Myocyte (in vitro differentiated cells): ENCODE data around the gene TPK1. TPM values are rescaled to one million over a fixed set of nuclear protein-coding genes. Genes with fewer than 3 reads are reported as not detected.
"Not testable (repeated sequence)": the region's sequence is repeated elsewhere in the genome, so short reads cannot be mapped to it uniquely, and the experiment has no call there.

Experiments used
- DNase-seq: peaks from one replicate; pipeline ENCODE4 v3.0.0-alpha.2; 2012; ENCODE audit warnings: low read depth
- total RNA-seq: library from RNA; depleted of rRNA; stranded (reverse); fragments of >200 nt; gene quantifications from 2 replicates; pipeline ENCODE4 v1.2.3, GENCODE V29; 2014

Gene TPK1
- total RNA-seq, 1 donor from 2014 or later, result 2.3 TPM

DNA sequence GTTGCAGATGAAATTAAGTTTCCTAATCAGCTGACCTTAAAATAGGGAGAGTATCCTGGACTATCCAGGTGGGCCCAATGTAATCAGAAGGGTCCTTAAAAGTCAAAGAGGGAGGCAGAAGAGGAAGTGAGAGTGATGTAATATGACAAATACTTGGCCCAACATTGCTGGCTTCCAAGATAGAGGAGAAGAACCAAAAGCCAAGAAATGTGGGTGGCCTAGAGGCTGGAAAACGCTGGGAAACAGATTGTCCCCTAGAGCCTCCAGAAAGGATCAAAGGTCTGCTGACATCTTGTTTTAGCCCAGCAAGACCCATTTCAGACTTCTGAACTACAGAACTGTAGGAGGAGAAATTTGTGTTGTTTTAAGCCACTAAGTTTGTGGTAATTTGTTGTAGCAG is 352.7 kb downstream of the TPK1 start:
- no peak for DNase-seq

- DNase-seq, result no peak
Measured at GRCh38 chr7:144481833-144482232, 354.0 kb downstream of the TPK1 start.

DNA sequence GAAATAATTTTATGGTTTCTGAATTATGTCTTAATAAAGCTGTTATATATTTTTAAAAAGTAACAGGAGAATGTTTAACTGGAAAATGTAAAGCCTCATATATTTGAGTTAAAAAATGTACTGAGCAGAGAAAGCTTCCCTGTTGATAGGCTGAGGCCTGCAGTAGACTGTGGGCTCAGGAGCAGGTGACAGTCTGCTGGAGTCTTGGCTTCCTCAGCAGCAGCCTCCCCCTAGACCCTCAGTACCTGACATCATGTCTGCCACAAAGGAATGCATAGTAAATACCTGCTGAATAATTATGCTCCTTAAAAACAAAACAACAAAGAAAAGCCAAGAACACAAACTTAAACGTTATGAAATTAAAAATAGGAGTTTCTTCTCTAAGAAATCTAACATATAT is 358.5 kb downstream of the TPK1 start:
- DNase-seq, result no peak

DNA sequence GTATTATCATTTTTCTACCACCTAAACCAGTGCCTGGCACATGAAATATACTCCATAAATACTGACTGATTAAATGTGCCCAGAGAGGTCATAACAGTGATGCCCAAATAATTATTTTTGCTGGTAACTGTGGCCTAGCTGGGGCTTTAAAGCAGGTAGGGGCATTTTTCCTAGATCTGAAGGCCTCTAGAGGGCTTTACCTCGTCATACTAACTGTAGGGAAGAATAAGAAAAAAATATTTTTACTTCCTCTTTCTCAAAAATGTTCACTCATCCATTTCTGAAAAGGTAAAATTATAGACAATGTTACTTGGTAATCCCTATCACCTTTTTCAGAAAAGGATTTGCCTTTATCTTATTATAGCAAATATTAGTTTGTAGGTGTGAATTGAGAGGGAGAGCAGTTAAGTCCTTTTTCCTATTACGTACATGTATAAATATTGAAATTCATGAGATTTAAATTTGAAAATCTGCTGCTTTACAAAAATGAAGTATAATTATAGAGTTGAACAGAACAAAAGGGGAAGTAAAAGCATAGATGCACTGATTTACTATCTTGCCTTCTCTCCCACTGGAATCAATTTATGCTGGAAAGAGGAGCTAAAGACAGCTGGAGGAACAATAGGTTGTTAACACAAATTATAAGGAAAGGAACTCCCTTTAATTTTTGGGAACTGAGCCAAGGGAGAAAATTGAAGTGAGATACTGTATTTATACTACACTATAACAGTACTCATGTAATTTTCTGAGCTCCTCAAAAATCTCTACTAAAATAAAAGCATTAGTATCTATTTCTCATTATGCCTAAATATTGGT is 360.8 kb downstream of the TPK1 start:
- no peak for DNase-seq

DNA sequence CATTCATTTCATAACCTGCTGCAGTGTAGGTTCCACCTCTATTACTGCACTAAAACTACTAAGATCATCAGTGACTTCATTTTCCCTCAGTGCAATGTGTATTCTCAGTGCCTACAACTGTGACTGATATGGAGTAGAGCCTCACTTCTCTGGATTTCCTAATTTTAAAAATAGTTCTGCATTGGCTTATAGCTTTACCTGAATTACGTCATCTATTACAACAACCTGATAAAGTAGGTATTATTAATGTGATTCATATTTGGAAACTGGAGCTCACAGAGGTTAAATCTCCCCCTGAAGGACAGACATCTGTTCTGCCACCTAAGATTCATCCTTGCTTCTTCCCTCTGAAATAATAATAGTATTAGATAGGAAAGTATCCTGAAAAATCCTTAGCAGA is 361.5 kb downstream of the TPK1 start:
- DNase-seq, result no peak

DNA sequence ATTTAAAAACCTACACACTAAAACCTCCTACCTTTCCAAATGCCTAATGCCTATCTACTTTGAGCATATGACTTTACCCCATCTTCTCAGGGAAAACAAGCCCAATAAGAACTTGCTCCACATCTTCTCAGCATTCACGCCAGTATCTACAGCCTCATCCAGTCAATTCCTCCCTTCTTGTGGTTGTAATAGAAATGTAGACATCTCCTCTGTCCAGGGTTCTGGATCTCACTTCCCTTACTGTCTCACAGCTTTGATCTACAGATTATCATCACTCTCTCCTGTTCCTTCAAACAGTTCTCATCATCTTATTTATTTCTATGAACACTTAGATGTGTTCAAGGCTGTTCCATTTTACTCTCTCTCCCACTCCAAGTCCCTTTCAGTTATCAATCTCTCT is 361.9 kb downstream of the TPK1 start:
- DNase-seq, result no peak

- DNase-seq, result no peak
Measured at GRCh38 chr7:144470078-144470477, 365.8 kb downstream of the TPK1 start.

GRCh38 chr7:144468990-144469732 is 366.7 kb downstream of the TPK1 start:
- no peak for DNase-seq

DNA sequence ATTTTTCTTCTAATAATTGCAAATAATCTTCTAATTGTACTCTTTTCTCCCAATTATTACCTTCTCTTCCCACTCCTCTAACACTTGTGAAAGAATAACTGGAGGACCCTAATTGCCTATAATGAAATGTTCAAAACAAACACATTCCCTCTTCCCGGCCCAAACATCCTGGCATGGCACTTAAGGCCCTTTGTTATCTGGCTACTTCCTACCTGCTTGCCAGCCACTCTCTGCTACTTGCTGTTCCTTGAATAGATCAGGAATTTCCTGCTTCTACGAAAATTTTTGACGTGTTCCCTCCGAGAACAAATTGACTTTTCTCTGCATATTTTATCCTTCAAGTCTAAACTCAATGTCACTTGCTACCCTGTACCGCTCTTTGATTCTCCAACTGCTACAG is 376.2 kb downstream of the TPK1 start:
- no peak for DNase-seq

- no peak for DNase-seq
Measured at GRCh38 chr7:144455040-144455404, 380.8 kb downstream of the TPK1 start.

- DNase-seq, result no peak
Measured at GRCh38 chr7:144454256-144455039, 381.4 kb downstream of the TPK1 start.

DNA sequence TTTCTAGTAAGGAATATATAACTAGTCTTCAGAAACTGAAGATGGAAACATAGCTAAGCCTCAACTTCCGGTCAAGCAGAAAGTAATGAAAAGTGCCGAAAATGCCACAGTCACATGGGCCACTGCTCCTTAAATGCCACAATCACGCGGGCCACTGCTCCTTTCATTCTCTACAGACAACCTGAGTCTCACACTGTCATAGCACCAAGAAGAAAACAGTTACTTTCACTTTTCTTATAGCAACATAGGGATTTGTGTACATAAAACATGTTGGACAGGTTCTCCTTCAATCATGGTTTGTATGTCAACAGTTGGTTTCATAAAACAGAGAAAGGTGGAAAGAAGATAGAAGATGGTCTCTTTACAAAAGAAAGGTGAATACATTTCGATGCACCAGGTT is 383.8 kb downstream of the TPK1 start:
- no peak for DNase-seq

DNA sequence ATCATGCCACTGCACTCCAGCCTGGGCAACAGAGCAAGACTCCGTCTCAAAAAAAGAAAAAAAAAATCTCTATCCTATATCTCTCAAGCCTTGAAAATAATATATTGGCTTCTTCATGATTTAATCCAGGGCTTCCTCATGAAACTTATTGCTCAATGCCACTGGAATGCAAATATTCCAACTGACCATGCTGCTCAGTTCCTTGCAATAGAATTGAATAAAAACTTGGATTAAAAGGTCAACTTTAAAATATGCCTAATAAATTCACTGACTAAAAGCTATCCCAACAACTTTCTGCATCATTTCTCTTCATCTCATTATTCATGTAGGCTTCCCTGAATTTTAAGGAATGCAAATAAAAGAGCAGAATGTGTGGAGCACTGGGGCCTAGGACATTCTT is 390.3 kb downstream of the TPK1 start:
- no peak for DNase-seq

GRCh38 chr7:144439717-144440205 is 396.1 kb downstream of the TPK1 start:
- no peak for DNase-seq

- no peak for DNase-seq
Measured at GRCh38 chr7:144438759-144439158, 397.1 kb downstream of the TPK1 start.

GRCh38 chr7:144437370-144438191 is 398.3 kb downstream of the TPK1 start:
- peak; percentile 51 for DNase-seq

DNA sequence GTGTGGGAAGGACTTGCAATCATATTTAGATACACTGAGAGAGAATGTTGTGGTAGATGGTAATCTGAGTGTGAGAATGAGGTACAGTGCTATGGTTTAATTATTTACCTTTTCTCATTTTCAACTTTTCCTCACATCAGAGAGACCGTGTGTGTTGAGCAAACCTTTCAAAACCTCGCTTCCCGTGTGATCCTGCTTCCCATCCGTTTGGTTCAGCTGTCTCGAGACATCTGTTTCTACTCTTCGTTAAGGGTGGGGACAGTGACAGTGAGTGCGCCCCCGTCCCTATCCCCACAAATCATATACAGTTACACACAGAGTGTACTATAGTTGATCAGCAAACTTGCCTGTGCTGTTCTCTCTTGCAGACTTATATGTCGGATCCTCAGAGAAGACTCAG is 399.4 kb downstream of the TPK1 start:
- DNase-seq, result no peak

- no peak for DNase-seq
Measured at GRCh38 chr7:144428431-144428830, 407.4 kb downstream of the TPK1 start.

DNA sequence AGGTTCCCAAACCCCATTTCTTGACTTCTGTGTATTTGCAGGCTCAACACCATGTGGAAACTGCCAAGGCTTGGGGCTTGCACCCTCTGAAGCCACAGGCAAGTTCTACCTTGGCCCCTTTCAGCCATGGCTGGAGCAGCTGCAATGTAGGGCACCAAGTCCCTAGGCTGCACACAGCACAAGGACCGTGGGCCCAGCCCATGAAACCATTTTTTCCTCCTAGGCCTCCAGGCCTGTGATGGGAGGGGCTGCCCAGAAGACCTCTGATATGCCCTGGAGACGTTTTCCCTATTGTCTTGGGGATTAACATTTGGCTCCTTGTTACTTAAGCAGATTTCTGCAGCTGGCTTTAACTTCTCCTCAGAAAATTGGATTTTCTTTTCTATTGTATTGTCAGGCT is 408.3 kb downstream of the TPK1 start:
- DNase-seq, result not testable (repeated sequence)

GRCh38 chr7:144418931-144419330 is 416.9 kb downstream of the TPK1 start:
- not testable (repeated sequence) for DNase-seq

GRCh38 chr7:144416341-144416740 is 419.5 kb downstream of the TPK1 start:
- no peak for DNase-seq
